ENCODE data around the gene SLC24A5.

GRCh38 chr15:48131324-48131723, 10.5 kb downstream of the SLC24A5 start:
- no peak for TF ChIP-seq CTCF (conservative IDR thresholded peaks at IDR 0.05 in 1 of 2, IDR thresholded peaks at IDR 0.05 in 1 of 2; ENCODE audit: extremely low read depth in 1 of 2, insufficient read depth in 1 of 2, low read depth in 1 of 2, low read length in 2 of 2)
- TF ChIP-seq EZH2 (IDR thresholded peaks at IDR 0.05; ENCODE audit: borderline replicate concordance, low read length): no peak
